GM23338 (cell line): ENCODE results near the gene DDR2. TPM values are rescaled to one million over a fixed set of nuclear protein-coding genes. Genes with fewer than 3 reads are reported as not detected.

Experiments
- EZH2 ChIP-seq: fragments of 200-600 bp; sonication (generic); IDR thresholded peaks from one replicate; pipeline ENCODE4 v1.8.0; 2017; ENCODE audit warnings: antibody characterized with exemption, mild to moderate bottlenecking, low read depth; ENCODE audit not compliant: unreplicated experiment
- EZH2phosphoT487 ChIP-seq: fragments of 200-600 bp; sonication (generic); IDR thresholded peaks from one replicate; pipeline ENCODE4 v1.8.1; 2018; ENCODE audit warnings: antibody characterized with exemption; ENCODE audit not compliant: unreplicated experiment
- JUNB ChIP-seq: IDR thresholded peaks from one replicate; pipeline ENCODE4 v1.6.1; 2016; ENCODE audit warnings: antibody characterized with exemption; ENCODE audit not compliant: unreplicated experiment
- NANOG ChIP-seq: IDR thresholded peaks from 2 replicates; pipeline ENCODE4 v1.6.1; 2016; ENCODE audit warnings: antibody characterized with exemption, borderline replicate concordance
- STAT1 ChIP-seq: IDR thresholded peaks from one replicate; pipeline ENCODE4 v1.6.1; 2016; ENCODE audit warnings: antibody characterized with exemption; ENCODE audit not compliant: unreplicated experiment
- ZNF114 ChIP-seq: fragments of 250-450 bp; sonication (Bioruptor Pico); IDR thresholded peaks from 2 replicates; pipeline ENCODE4 v1.5.0; 2020; ENCODE audit warnings: mild to moderate bottlenecking, moderate library complexity
- polyA plus RNA-seq: library from polyadenylated mRNA; unstranded; fragments of >200 nt; fragmentation: Nextera tagmentation; extraction: Ambion mirVana; gene quantifications from 2 replicates; pipeline ENCODE4 v1.2.1, GENCODE V29; 2016
- total RNA-seq: library from RNA; depleted of rRNA; stranded (reverse); fragments of >200 nt; shearing (Covaris generic); gene quantifications from 2 replicates; pipeline ENCODE4 v1.2.3, GENCODE V29; 2014
- TF ChIP-seq, protein P1 (sequence below): fragments of 250-450 bp; sonication (Bioruptor Pico); IDR thresholded peaks from 2 replicates; pipeline ENCODE4 v1.5.0; 2020; ENCODE audit warnings: mild to moderate bottlenecking, moderate library complexity
- TF ChIP-seq, protein P2 (sequence below): IDR thresholded peaks from one replicate; pipeline ENCODE4 v1.6.1; 2018; ENCODE audit warnings: antibody characterized with exemption; ENCODE audit not compliant: unreplicated experiment
- TF ChIP-seq, protein P3 (sequence below), 2 experiments: fragments of 200-600 bp in 1 of 2; sonication (generic) in 1 of 2; conservative IDR thresholded peaks; 2 replicates each; pipeline versions ENCODE4 v1.5.1 to v1.6.1; 2016 to 2017; ENCODE audit warnings: antibody characterized with exemption in 2 of 2, low read depth in 2 of 2, mild to moderate bottlenecking in 2 of 2, moderate library complexity in 1 of 2

Gene DDR2
- total and polyA plus RNA-seq, 2 experiments from 2014 or later: 0.66 to 1.8 TPM

DNA sequence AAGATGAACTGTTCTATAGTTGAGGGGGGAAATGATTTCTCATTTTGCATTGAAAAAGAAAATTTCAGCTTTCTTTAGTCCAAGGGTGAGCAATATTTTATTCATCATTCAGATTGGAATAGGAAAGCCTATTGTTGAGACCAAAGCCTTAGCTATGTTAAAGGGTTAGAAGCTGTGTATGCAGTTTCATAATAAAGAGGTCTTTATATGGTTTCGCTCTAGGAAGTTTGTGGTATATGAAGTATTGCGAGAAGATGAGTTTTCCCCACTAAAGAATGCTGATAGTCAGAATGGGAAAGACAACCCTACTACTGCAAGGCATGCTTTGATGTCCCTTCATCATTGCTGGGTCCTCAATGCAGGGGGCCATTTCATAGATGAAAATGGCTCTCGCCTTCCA lies 42.2 kb upstream of the DDR2 start (continued):
- TF ChIP-seq, protein P1, sequence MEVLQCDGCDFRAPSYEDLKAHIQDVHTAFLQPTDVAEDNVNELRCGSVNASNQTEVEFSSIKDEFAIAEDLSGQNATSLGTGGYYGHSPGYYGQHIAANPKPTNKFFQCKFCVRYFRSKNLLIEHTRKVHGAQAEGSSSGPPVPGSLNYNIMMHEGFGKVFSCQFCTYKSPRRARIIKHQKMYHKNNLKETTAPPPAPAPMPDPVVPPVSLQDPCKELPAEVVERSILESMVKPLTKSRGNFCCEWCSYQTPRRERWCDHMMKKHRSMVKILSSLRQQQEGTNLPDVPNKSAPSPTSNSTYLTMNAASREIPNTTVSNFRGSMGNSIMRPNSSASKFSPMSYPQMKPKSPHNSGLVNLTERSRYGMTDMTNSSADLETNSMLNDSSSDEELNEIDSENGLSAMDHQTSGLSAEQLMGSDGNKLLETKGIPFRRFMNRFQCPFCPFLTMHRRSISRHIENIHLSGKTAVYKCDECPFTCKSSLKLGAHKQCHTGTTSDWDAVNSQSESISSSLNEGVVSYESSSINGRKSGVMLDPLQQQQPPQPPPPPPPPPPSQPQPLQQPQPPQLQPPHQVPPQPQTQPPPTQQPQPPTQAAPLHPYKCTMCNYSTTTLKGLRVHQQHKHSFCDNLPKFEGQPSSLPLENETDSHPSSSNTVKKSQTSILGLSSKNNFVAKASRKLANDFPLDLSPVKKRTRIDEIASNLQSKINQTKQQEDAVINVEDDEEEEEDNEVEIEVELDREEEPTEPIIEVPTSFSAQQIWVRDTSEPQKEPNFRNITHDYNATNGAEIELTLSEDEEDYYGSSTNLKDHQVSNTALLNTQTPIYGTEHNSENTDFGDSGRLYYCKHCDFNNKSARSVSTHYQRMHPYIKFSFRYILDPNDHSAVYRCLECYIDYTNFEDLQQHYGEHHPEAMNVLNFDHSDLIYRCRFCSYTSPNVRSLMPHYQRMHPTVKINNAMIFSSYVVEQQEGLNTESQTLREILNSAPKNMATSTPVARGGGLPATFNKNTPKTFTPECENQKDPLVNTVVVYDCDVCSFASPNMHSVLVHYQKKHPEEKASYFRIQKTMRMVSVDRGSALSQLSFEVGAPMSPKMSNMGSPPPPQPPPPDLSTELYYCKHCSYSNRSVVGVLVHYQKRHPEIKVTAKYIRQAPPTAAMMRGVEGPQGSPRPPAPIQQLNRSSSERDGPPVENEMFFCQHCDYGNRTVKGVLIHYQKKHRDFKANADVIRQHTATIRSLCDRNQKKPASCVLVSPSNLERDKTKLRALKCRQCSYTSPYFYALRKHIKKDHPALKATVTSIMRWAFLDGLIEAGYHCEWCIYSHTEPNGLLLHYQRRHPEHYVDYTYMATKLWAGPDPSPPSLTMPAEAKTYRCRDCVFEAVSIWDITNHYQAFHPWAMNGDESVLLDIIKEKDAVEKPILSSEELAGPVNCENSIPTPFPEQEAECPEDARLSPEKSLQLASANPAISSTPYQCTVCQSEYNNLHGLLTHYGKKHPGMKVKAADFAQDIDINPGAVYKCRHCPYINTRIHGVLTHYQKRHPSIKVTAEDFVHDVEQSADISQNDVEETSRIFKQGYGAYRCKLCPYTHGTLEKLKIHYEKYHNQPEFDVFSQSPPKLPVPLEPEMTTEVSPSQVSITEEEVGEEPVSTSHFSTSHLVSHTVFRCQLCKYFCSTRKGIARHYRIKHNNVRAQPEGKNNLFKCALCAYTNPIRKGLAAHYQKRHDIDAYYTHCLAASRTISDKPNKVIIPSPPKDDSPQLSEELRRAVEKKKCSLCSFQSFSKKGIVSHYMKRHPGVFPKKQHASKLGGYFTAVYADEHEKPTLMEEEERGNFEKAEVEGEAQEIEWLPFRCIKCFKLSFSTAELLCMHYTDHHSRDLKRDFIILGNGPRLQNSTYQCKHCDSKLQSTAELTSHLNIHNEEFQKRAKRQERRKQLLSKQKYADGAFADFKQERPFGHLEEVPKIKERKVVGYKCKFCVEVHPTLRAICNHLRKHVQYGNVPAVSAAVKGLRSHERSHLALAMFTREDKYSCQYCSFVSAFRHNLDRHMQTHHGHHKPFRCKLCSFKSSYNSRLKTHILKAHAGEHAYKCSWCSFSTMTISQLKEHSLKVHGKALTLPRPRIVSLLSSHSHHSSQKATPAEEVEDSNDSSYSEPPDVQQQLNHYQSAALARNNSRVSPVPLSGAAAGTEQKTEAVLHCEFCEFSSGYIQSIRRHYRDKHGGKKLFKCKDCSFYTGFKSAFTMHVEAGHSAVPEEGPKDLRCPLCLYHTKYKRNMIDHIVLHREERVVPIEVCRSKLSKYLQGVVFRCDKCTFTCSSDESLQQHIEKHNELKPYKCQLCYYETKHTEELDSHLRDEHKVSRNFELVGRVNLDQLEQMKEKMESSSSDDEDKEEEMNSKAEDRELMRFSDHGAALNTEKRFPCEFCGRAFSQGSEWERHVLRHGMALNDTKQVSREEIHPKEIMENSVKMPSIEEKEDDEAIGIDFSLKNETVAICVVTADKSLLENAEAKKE (CRISPR knock-in tag): no peak
- no peak for TF ChIP-seq EZH2
- no peak for TF ChIP-seq JUNB
- TF ChIP-seq EZH2phosphoT487: no peak
- no peak for TF ChIP-seq STAT1
- TF ChIP-seq, protein P2, sequence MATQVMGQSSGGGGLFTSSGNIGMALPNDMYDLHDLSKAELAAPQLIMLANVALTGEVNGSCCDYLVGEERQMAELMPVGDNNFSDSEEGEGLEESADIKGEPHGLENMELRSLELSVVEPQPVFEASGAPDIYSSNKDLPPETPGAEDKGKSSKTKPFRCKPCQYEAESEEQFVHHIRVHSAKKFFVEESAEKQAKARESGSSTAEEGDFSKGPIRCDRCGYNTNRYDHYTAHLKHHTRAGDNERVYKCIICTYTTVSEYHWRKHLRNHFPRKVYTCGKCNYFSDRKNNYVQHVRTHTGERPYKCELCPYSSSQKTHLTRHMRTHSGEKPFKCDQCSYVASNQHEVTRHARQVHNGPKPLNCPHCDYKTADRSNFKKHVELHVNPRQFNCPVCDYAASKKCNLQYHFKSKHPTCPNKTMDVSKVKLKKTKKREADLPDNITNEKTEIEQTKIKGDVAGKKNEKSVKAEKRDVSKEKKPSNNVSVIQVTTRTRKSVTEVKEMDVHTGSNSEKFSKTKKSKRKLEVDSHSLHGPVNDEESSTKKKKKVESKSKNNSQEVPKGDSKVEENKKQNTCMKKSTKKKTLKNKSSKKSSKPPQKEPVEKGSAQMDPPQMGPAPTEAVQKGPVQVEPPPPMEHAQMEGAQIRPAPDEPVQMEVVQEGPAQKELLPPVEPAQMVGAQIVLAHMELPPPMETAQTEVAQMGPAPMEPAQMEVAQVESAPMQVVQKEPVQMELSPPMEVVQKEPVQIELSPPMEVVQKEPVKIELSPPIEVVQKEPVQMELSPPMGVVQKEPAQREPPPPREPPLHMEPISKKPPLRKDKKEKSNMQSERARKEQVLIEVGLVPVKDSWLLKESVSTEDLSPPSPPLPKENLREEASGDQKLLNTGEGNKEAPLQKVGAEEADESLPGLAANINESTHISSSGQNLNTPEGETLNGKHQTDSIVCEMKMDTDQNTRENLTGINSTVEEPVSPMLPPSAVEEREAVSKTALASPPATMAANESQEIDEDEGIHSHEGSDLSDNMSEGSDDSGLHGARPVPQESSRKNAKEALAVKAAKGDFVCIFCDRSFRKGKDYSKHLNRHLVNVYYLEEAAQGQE: no peak
- no peak for TF ChIP-seq NANOG
- no peak for TF ChIP-seq ZNF114 (CRISPR knock-in tag)
- TF ChIP-seq, protein P3, sequence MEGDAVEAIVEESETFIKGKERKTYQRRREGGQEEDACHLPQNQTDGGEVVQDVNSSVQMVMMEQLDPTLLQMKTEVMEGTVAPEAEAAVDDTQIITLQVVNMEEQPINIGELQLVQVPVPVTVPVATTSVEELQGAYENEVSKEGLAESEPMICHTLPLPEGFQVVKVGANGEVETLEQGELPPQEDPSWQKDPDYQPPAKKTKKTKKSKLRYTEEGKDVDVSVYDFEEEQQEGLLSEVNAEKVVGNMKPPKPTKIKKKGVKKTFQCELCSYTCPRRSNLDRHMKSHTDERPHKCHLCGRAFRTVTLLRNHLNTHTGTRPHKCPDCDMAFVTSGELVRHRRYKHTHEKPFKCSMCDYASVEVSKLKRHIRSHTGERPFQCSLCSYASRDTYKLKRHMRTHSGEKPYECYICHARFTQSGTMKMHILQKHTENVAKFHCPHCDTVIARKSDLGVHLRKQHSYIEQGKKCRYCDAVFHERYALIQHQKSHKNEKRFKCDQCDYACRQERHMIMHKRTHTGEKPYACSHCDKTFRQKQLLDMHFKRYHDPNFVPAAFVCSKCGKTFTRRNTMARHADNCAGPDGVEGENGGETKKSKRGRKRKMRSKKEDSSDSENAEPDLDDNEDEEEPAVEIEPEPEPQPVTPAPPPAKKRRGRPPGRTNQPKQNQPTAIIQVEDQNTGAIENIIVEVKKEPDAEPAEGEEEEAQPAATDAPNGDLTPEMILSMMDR (conservative IDR thresholded peaks at IDR 0.05; ENCODE audit: low read depth in 2 of 2): no peak
